AG04449 (cell line): ENCODE results near the gene INF2.
"Not testable (repeated sequence)": the region's sequence is repeated elsewhere in the genome, so short reads cannot be mapped to it uniquely, and the experiment has no call there.

Experiments used
- CTCF ChIA-PET: fragments of 350-600 bp; formaldehyde crosslinking; extraction: SDS; loops from one replicate; lab custom pipeline; 2021; ENCODE audit warnings: antibody characterized with exemption; lab: Yijun Ruan, JAX
- POLR2A ChIA-PET: fragments of 400-600, 350-600 bp; formaldehyde crosslinking; extraction: SDS; loops from one replicate; lab custom pipeline; 2020; ENCODE audit warnings: antibody characterized with exemption, inconsistent platforms; lab: Yijun Ruan, JAX
- DNase-seq: peaks from one replicate; pipeline ENCODE4 v3.0.0-alpha.2; 2010; ENCODE audit warnings: low read depth, low spot score
- H3K4me3 ChIP-seq: 2 replicates; pipeline ENCODE4 v1.5.1; 2011; ENCODE audit warnings: low read depth, mild to moderate bottlenecking, control low read depth, low read length
- CTCF ChIP-seq: IDR thresholded peaks from one replicate; pipeline ENCODE4 v1.5.1; 2011; ENCODE audit warnings: mild to moderate bottlenecking, moderate library complexity, low read length, control low read depth, inconsistent platforms; ENCODE audit not compliant: insufficient read depth; ENCODE audit errors: missing control alignments

Gene INF2

GRCh38 chr14:104666981-104667380, 22.4 kb upstream of the INF2 start:
- no peak for TF ChIP-seq CTCF

DNA sequence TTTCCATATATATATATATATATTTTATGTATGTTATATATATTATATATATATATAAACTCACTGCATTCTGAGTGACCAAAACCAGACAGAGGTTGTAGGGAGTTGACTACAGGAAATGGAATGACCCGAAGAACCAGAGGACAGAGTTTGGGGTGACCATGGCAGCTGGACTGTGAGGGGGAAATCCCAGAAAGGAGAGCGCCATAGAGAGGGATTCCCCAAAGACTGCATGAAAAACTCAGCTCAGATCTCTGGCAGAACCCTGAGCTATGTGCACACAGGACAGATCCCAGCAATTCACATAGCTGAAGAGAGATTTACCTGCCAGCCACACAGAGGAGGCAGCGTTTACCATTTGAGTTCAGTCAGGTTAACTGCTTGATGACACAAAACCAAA, 19.7 kb upstream of the INF2 start:
- TF ChIP-seq CTCF, result no peak
- no peak for DNase-seq
- ChIA-PET POLR2A (no interaction called here), CTCF (interaction anchor here (1.4 kb wide), 1 partner anchor 39 kb away, joined by 7 read pairs; no protein-coding TSS in a partner anchor)
- H3K4me3 ChIP-seq, result no peak overlapping the region

More at GRCh38 chr14:104666981-104667380, 22.4 kb upstream of the INF2 start:
- DNase-seq, result no peak
- no peak overlapping the region for H3K4me3 ChIP-seq
- CTCF ChIA-PET, result no interaction called here
- POLR2A ChIA-PET, result no interaction called here

- POLR2A ChIA-PET, DNase-seq, H3K4me3 ChIP-seq: not testable (repeated sequence)
- CTCF ChIA-PET, result interaction anchor here (1.1 to 1.9 kb wide), 3 partner anchors 9 to 55 kb away, joined by 3 to 8 read pairs (median 4); no protein-coding TSS in a partner anchor
Measured at GRCh38 chr14:104671330-104671977, 18.0 kb upstream of the INF2 start.

- POLR2A ChIA-PET, H3K4me3 ChIP-seq, DNase-seq: not testable (repeated sequence)
- CTCF ChIA-PET, result interaction anchor here (1.3 to 1.9 kb wide), 3 partner anchors 9 to 37 kb away, joined by 4 to 8 read pairs (median 6); no protein-coding TSS in a partner anchor
Measured at GRCh38 chr14:104672119-104672518, 17.3 kb upstream of the INF2 start.

DNA sequence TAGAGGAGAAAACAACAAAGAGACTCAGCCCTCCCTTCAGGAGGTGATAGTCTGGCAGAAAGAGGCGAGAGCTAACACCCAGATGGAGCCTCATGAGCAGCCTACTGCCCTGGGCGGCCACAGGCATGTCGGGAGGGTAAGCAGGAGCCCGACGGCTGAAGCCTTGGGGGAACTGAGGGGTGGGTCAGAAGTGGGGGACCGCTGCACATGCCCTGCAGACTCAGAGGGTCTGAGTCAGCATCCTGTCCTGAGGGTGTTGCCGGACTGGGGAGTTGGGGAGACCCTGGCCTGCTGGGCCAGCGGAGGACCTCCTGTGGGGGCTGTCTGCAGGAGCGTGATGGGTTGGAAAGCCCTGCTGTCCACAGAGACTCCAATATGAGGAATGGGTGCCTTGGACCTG, 15.9 kb upstream of the INF2 start:
- no peak for TF ChIP-seq CTCF
- DNase-seq, result no peak
- ChIA-PET CTCF (interaction anchor here (1.6 to 1.9 kb wide), 2 partner anchors 22 to 36 kb away, joined by 6 to 8 read pairs; no protein-coding TSS in a partner anchor), POLR2A (no interaction called here)
- no peak overlapping the region for H3K4me3 ChIP-seq

- CTCF ChIA-PET, result interaction anchor here (1.9 kb wide), 1 partner anchor 9 kb away, joined by 5 read pairs; no protein-coding TSS in a partner anchor
- POLR2A ChIA-PET, result no interaction called here
- H3K4me3 ChIP-seq, result no peak overlapping the region
- no peak for TF ChIP-seq CTCF
- no peak for DNase-seq
Measured at GRCh38 chr14:104675447-104675846, 14.0 kb upstream of the INF2 start.

DNA sequence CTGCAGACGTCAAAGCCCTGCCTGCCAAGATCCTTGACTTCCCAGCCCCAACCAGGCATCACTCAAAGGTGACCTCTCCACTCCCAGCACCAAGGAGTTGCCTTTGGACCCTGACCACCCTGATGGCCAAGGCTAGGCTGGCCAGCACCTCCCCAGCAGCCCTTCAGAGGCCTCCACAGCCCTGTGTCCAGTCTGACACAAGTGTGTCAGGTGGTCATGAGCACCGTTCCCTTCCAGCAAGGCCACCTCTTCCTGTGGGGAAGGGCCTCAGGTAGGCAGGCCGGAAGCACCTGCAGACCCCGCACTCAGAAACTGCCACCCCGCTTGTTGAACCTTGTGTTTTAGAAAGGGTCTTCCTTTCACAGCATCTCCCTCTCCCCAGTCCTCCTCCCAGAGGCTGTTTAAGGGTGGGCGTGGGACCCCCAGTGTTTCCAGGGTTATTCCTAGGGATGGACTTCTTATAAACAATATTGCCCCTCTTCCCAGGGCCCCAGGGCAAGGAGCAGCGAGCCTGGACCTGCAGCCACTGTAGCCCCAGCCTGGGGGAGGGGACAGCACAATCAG, 13.2 kb upstream of the INF2 start:
- POLR2A ChIA-PET, result no interaction called here
- TF ChIP-seq CTCF, result no peak
- CTCF ChIA-PET, result interaction anchor here (0.6 to 1.9 kb wide), 2 partner anchors 10 to 22 kb away, joined by 3 to 5 read pairs; no protein-coding TSS in a partner anchor
- no peak overlapping the region for H3K4me3 ChIP-seq
- DNase-seq, result no peak
